Effector memory CD8-positive, alpha-beta T cell (primary cell): ENCODE data around the gene HPSE2.
"Not testable (repeated sequence)": the region's sequence is repeated elsewhere in the genome, so short reads cannot be mapped to it uniquely, and the experiment has no call there.

Source experiments
- ATAC-seq: fragments of 150-1000 bp; cut with Tn5 transposase; replicated peaks from 2 replicates; pipeline ENCODE4 v1.10.0; 2021; ENCODE audit warnings: mild to moderate bottlenecking, moderate library complexity
- DNase-seq, 3 experiments: peaks; one replicate each; pipeline ENCODE4 v3.0.0; 2021
- H3K27ac Mint-ChIP-seq, 2 donors: one replicate each; pipeline ENCODE4 v1.8.0; 2022; ENCODE audit warnings: mild to moderate bottlenecking in 2 of 2, mixed read lengths in 2 of 2, moderate library complexity in 2 of 2
- H3K27me3 Mint-ChIP-seq, 2 donors: one replicate each; pipeline ENCODE4 v1.8.0; 2022; ENCODE audit warnings: mixed read lengths in 2 of 2
- H3K36me3 Mint-ChIP-seq: one replicate; pipeline ENCODE4 v1.8.0; 2022; ENCODE audit warnings: mild to moderate bottlenecking, moderate library complexity, mixed read lengths; ENCODE audit not compliant: insufficient read depth
- H3K4me1 Mint-ChIP-seq, 2 donors: one replicate each; pipeline ENCODE4 v1.8.0; 2022; ENCODE audit warnings: low read depth in 2 of 2, mixed read lengths in 2 of 2
- H3K4me3 Mint-ChIP-seq, 2 donors: one replicate each; pipeline ENCODE4 v1.8.0; 2022; ENCODE audit warnings: mild to moderate bottlenecking in 2 of 2, mixed read lengths in 2 of 2, moderate library complexity in 2 of 2
- H3K9me3 Mint-ChIP-seq, 2 donors: one replicate each; pipeline ENCODE4 v1.8.0; 2022; ENCODE audit warnings: mixed read lengths in 2 of 2

HPSE2 gene

GRCh38 chr10:99013885-99014284, 221.8 kb downstream of the HPSE2 start:
- Mint-ChIP-seq H3K27me3 (no peaks in the 10 kb centered on the region), H3K9me3 (peaks cover 0 to 7% of the 10 kb centered on the region in 2 donors), H3K36me3 (no peaks in the 10 kb centered on the region), H3K4me3 (no peak overlapping the region), H3K27ac (no peak overlapping the region), H3K4me1 (no peaks in the 10 kb centered on the region)
- DNase-seq (no peak), ATAC-seq (no peak)

GRCh38 chr10:99010286-99010685, 225.4 kb downstream of the HPSE2 start:
- H3K27me3 Mint-ChIP-seq, result no peaks in the 10 kb centered on the region

GRCh38 chr10:99008054-99008453, 227.6 kb downstream of the HPSE2 start:
- no peak for DNase-seq
- H3K9me3 Mint-ChIP-seq, result peaks cover 0 to 8% of the 10 kb centered on the region in 2 donors
- no peak overlapping the region for H3K27ac Mint-ChIP-seq
- no peak overlapping the region for H3K4me3 Mint-ChIP-seq
- H3K27me3 Mint-ChIP-seq, result no peaks in the 10 kb centered on the region
- ATAC-seq, result no peak
- no peaks in the 10 kb centered on the region for H3K36me3 Mint-ChIP-seq
- no peaks in the 10 kb centered on the region for H3K4me1 Mint-ChIP-seq

More at GRCh38 chr10:99010286-99010685, 225.4 kb downstream of the HPSE2 start:
- H3K4me1 Mint-ChIP-seq, result no peaks in the 10 kb centered on the region
- DNase-seq (no peak), ATAC-seq (no peak)
- no peak overlapping the region for H3K27ac Mint-ChIP-seq
- no peaks in the 10 kb centered on the region for H3K36me3 Mint-ChIP-seq
- peaks cover 6 to 7% of the 10 kb centered on the region in 2 donors for H3K9me3 Mint-ChIP-seq
- no peak overlapping the region for H3K4me3 Mint-ChIP-seq

DNA sequence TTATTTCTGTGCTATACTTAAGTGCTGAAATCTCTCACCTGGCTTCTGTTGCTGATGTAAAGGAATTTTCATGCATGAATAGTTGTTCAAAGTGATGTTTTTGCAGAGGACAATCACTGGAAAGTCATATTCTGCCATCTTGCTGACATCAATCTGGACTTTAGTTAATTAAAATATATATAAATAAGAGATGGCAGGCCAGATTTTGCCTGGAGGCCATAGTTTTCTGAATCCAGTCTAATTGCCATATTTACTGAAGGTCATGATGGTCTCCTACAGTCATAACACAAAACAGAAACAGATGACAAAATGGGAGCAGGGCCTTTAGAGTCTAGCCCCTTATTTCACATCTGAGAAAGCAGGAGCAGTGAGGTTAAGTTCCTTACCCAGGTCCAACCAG, 228.2 kb downstream of the HPSE2 start:
- Mint-ChIP-seq H3K9me3 (peaks cover 0 to 8% of the 10 kb centered on the region in 2 donors), H3K4me1 (no peaks in the 10 kb centered on the region), H3K4me3 (no peak overlapping the region), H3K27me3 (no peaks in the 10 kb centered on the region), H3K27ac (no peak overlapping the region), H3K36me3 (no peaks in the 10 kb centered on the region)
- no peak for ATAC-seq
- no peak for DNase-seq

- Mint-ChIP-seq H3K9me3 (peaks cover 0 to 8% of the 10 kb centered on the region in 2 donors), H3K4me1 (no peaks in the 10 kb centered on the region), H3K27me3 (no peaks in the 10 kb centered on the region), H3K4me3 (no peak overlapping the region), H3K27ac (no peak overlapping the region), H3K36me3 (no peaks in the 10 kb centered on the region)
- DNase-seq, result no peak
- ATAC-seq, result no peak
These were observed 230.4 kb downstream of the HPSE2 start for GRCh38 chr10:99005254-99005653.

GRCh38 chr10:99004738-99005137, 230.9 kb downstream of the HPSE2 start:
- Mint-ChIP-seq H3K27me3 (no peaks in the 10 kb centered on the region), H3K9me3 (peaks cover 0 to 8% of the 10 kb centered on the region in 2 donors), H3K27ac (no peak overlapping the region), H3K36me3 (no peaks in the 10 kb centered on the region), H3K4me3 (no peak overlapping the region), H3K4me1 (no peaks in the 10 kb centered on the region)
- no peak for ATAC-seq
- no peak for DNase-seq

DNA sequence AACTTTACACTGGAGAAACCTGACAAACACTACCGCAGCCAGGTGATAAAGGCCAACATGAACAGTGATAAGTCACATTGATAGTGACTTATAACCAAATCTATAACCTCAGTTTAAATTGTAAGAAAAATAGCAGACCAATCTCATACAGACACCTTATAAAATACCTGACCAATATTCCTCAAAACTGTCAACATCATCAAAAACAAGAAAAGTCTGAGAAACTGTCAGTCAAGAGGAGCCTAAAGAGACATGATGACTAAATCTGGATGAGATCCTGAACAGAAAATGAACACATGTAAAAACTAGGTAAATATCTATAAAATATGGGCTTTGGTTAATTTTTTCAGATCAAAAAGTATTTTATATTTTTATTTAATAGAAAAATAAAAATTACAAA, 233.3 kb downstream of the HPSE2 start:
- no peaks in the 10 kb centered on the region for H3K4me1 Mint-ChIP-seq

GRCh38 chr10:98997596-98997995, 238.1 kb downstream of the HPSE2 start:
- no peak for ATAC-seq
- H3K36me3 Mint-ChIP-seq, result no peaks in the 10 kb centered on the region
- H3K9me3 Mint-ChIP-seq, result peaks cover 0 to 1% of the 10 kb centered on the region in 2 donors
- H3K27me3 Mint-ChIP-seq, result no peaks in the 10 kb centered on the region
- no peak for DNase-seq
- H3K4me1 Mint-ChIP-seq, result no peaks in the 10 kb centered on the region
- H3K4me3 Mint-ChIP-seq, result no peak overlapping the region
- no peak overlapping the region for H3K27ac Mint-ChIP-seq

More for the DNA sequence above, 233.3 kb downstream of the HPSE2 start:
- H3K27ac Mint-ChIP-seq, result no peak overlapping the region
- H3K27me3 Mint-ChIP-seq, result no peaks in the 10 kb centered on the region
- H3K4me3 Mint-ChIP-seq, result no peak overlapping the region
- no peak for ATAC-seq
- H3K36me3 Mint-ChIP-seq, result no peaks in the 10 kb centered on the region
- peaks cover 0 to 6% of the 10 kb centered on the region in 2 donors for H3K9me3 Mint-ChIP-seq
- no peak for DNase-seq

GRCh38 chr10:98994030-98994429, 241.6 kb downstream of the HPSE2 start:
- no peak for DNase-seq
- H3K36me3 Mint-ChIP-seq, result no peaks in the 10 kb centered on the region
- no peak overlapping the region for H3K4me3 Mint-ChIP-seq
- no peaks in the 10 kb centered on the region for H3K4me1 Mint-ChIP-seq
- ATAC-seq, result no peak
- H3K9me3 Mint-ChIP-seq, result peaks cover 0 to 1% of the 10 kb centered on the region in 2 donors
- no peaks in the 10 kb centered on the region for H3K27me3 Mint-ChIP-seq
- no peak overlapping the region for H3K27ac Mint-ChIP-seq

GRCh38 chr10:98983751-98984150, 251.9 kb downstream of the HPSE2 start:
- not testable (repeated sequence) for ATAC-seq, H3K4me3 Mint-ChIP-seq, DNase-seq, H3K4me1 Mint-ChIP-seq, H3K36me3 Mint-ChIP-seq, H3K27ac Mint-ChIP-seq, H3K9me3 Mint-ChIP-seq, H3K27me3 Mint-ChIP-seq

- H3K9me3 Mint-ChIP-seq, result no peaks in the 10 kb centered on the region
- no peaks in the 10 kb centered on the region for H3K27me3 Mint-ChIP-seq
- H3K4me3 Mint-ChIP-seq, result no peak overlapping the region
- DNase-seq, result no peak
- H3K36me3 Mint-ChIP-seq, result no peaks in the 10 kb centered on the region
- H3K27ac Mint-ChIP-seq, result no peak overlapping the region
- no peaks in the 10 kb centered on the region for H3K4me1 Mint-ChIP-seq
- ATAC-seq, result no peak
These were observed 255.3 kb downstream of the HPSE2 start for GRCh38 chr10:98980353-98980752.

DNA sequence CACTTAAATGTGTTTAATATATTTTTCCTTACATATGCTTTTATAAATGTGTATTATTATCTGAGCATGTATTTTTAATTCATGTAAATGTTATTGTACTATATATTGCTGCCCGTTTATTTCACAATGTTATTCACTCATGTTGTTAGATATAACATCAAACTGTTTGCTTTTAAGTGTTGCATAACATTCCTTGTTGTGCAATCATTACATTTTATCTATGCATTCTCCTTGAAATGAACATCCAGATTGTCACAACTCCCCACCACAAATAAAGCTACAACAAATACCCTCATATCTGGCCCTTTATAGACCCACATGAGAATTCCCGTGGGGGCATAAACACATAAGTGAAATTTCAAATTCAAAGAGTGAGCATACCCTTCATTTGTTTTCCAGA, 264.2 kb downstream of the HPSE2 start:
- Mint-ChIP-seq H3K4me3 (no peak overlapping the region), H3K4me1 (no peaks in the 10 kb centered on the region), H3K9me3 (peaks cover 0 to 3% of the 10 kb centered on the region in 2 donors), H3K27me3 (no peaks in the 10 kb centered on the region), H3K27ac (no peak overlapping the region), H3K36me3 (no peaks in the 10 kb centered on the region)
- no peak for DNase-seq
- ATAC-seq, result no peak

- H3K4me3 Mint-ChIP-seq, result no peak overlapping the region
- ATAC-seq, result no peak
- no peaks in the 10 kb centered on the region for H3K36me3 Mint-ChIP-seq
- no peaks in the 10 kb centered on the region for H3K4me1 Mint-ChIP-seq
- DNase-seq, result no peak
- H3K27ac Mint-ChIP-seq, result no peak overlapping the region
- H3K27me3 Mint-ChIP-seq, result no peaks in the 10 kb centered on the region
- peaks cover 6 to 7% of the 10 kb centered on the region in 2 donors for H3K9me3 Mint-ChIP-seq
These were observed 268.1 kb downstream of the HPSE2 start for GRCh38 chr10:98967601-98968000.

DNA sequence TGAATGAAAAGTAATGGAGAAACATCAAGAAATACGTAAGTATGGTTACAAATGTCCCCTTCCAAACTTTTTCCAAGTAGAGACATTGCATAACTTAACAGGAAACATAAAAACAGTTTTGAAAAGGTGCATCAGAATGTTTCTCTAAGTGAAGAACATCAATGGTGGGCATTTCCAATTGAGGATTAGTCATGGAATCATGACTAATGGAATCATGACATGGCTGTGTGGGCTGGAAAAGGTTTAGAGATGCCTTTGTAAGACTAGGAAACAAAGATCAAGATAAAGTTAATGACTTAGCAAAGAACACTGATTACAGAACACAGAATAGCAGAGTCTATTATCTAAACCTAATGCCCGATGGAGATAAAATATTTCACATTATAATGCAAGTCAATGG, 272.0 kb downstream of the HPSE2 start:
- Mint-ChIP-seq H3K36me3 (no peaks in the 10 kb centered on the region), H3K9me3 (peaks cover 2 to 7% of the 10 kb centered on the region in 2 donors)
- DNase-seq, result no peak

DNA sequence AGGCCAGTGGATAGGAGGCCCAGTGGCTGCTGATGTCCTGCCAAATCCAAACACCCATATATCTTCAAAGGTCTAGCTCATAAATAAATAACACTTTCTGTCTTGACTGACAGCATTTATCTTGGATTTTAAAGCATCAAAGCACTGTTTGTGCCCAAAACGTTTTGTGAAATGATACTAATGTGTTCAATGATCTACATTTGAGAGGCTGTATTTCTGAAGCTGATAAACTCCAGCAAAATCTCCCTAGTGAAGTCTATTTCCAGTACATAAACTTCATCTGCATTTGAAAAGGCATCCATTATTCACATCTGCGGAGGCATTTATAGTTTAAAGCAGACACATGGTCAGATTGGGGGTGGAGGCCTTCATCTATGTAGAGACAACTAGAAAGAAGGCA, 276.3 kb downstream of the HPSE2 start:
- Mint-ChIP-seq H3K4me3 (no peak overlapping the region), H3K9me3 (peaks cover 0 to 3% of the 10 kb centered on the region in 2 donors), H3K4me1 (no peaks in the 10 kb centered on the region), H3K36me3 (no peaks in the 10 kb centered on the region), H3K27ac (no peak overlapping the region), H3K27me3 (no peaks in the 10 kb centered on the region)
- ATAC-seq, result no peak
- no peak for DNase-seq

More for the DNA sequence above, 272.0 kb downstream of the HPSE2 start:
- Mint-ChIP-seq H3K4me1 (no peaks in the 10 kb centered on the region), H3K27me3 (no peaks in the 10 kb centered on the region), H3K4me3 (no peak overlapping the region), H3K27ac (no peak overlapping the region)
- no peak for ATAC-seq
